Islet precursor cell (in vitro differentiated cells): ENCODE data around the gene RPGRIP1.
"Not testable (repeated sequence)": the region's sequence is repeated elsewhere in the genome, so short reads cannot be mapped to it uniquely, and the experiment has no call there.

Experiments used
- DNase-seq: peaks from one replicate; pipeline ENCODE4 v3.0.0-alpha.2; 2018

The RPGRIP1 gene

GRCh38 chr14:21302013-21302835 is 22.3 kb downstream of the RPGRIP1 start:
- no peak for DNase-seq

GRCh38 chr14:21302836-21303140 is 22.9 kb downstream of the RPGRIP1 start:
- not testable (repeated sequence) for DNase-seq

- DNase-seq: no peak
Measured at GRCh38 chr14:21307637-21308036, 27.8 kb downstream of the RPGRIP1 start.

GRCh38 chr14:21308132-21308478 is 28.2 kb downstream of the RPGRIP1 start:
- no peak for DNase-seq

- peak; percentile 98 for DNase-seq
Measured at GRCh38 chr14:21308479-21309237, 28.8 kb downstream of the RPGRIP1 start.

GRCh38 chr14:21309238-21309636 is 29.4 kb downstream of the RPGRIP1 start:
- DNase-seq: no peak

GRCh38 chr14:21309956-21310355 is 30.1 kb downstream of the RPGRIP1 start:
- DNase-seq: no peak

GRCh38 chr14:21311614-21312013 is 31.7 kb downstream of the RPGRIP1 start:
- DNase-seq: no peak

GRCh38 chr14:21313512-21313911 is 33.6 kb downstream of the RPGRIP1 start:
- no peak for DNase-seq

- DNase-seq: no peak
Measured at GRCh38 chr14:21317398-21317797, 37.5 kb downstream of the RPGRIP1 start.

GRCh38 chr14:21320913-21321312 is 41.0 kb downstream of the RPGRIP1 start:
- DNase-seq: no peak

GRCh38 chr14:21322716-21323115 is 42.8 kb downstream of the RPGRIP1 start:
- DNase-seq: no peak

GRCh38 chr14:21326972-21327371 is 47.1 kb downstream of the RPGRIP1 start:
- no peak for DNase-seq
